T-helper 22 cell (primary cell): ENCODE measurements around the gene AGFG2.

ENCODE experiments used
- DNase-seq: peaks from one replicate; pipeline ENCODE4 v3.0.0-alpha.2; 2020; ENCODE audit warnings: low read depth

The AGFG2 gene

DNA sequence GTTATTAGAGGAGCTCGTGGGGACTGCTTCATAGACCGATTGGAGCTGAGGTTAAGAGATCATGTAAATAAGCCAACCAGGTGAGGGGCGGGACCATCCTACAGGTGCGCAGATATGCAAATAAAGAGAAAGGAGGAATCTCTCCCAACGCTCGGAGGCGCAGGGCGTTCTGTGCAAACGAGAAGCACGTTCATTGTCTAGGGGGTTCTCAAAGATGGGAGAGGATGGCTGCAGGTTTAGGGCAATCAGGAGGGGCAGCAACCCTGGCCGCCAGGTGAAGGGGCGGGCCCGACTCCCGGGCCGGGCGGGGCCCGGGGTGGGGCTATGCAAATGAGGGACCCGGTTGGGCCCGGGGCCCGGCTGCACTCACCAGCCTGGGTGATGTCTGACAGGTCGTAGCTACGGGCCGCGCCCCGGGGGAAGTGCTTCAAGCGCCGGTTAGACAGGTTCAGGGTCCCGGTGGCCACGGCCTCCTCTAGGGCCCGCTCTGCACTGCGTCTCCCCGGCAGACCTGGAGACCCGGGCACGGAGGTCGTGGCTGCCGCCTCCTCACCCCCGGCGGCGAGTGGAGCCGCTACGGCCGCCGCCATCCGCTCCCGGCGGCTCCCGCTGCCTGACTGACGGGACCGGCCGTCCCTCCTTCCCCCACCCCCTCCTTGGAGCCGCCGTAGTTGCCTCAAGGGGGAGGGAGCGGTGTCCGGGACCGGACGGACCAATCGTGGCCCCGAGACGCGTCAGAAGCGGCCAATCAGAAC, 46.7 kb downstream of the AGFG2 start, which contains the start of gene LRCH4:
Gene LRCH4 (minus strand): TSS at position 619 of the 755 bp plus-strand sequence. CDS start 29 bp downstream, at position 590.
- peak; percentile 56 for DNase-seq

DNA sequence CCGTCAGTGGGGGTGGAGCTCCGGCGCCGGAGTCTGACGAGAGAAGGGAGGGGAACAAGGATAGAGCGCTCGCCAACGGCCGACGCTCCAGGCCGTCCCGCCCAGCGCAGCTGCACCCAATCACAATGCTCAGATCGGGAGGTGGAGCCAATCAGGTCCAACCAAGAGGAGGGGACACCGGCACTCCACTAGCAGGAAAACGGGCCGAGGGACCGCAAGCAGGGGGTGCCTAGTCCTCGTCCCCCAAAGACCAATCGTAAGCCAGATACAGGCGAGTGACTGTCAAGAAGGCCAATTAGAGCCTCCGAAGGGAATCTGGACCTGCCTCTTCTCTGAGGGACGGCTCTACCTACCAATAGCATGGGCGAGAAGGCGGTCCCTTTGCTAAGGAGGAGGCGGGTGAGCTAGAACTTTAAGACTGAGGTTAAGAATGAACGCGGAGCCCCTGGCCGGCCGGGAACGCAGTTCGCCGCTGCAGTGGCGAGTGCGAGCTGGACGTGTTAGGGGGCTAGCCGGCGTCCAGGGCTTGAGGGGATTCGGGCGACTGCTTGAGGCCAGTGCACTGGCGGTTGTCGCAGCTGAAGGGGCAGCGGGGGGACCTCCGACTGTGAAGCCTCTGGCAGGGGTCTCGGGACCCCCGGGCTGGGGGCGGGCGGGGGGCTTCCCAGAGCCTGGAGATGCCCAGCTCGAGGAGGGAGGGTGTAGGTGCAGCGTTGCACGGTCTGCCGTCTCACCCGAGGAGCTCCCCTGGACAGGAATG, 47.4 kb downstream of the AGFG2 start, which contains the start of gene FBXO24:
Gene FBXO24 (plus strand): TSS at position 63 of the 760 bp plus-strand sequence. CDS start 298 bp downstream, at position 361.
- peak; percentile 99 for DNase-seq

DNA sequence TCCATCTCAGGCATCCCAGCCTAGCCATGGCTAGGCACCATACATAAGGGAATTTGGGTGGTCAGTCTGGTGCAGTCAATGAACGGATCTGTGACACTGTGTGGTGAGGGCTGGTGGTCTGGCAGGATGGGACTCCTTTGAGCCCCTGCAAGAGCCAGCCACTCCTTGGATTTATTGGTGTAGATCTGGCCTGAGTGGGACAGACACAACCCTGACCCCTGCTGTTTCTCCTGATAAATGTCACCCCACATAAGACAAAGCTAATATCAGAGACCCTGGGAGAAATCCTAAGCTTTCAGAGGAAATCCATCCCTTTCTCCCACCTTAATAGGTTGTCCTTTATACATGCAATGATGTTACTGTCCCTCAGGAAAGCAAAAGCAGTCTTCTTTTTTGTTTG, 49.4 kb downstream of the AGFG2 start:
- DNase-seq: no peak

DNA sequence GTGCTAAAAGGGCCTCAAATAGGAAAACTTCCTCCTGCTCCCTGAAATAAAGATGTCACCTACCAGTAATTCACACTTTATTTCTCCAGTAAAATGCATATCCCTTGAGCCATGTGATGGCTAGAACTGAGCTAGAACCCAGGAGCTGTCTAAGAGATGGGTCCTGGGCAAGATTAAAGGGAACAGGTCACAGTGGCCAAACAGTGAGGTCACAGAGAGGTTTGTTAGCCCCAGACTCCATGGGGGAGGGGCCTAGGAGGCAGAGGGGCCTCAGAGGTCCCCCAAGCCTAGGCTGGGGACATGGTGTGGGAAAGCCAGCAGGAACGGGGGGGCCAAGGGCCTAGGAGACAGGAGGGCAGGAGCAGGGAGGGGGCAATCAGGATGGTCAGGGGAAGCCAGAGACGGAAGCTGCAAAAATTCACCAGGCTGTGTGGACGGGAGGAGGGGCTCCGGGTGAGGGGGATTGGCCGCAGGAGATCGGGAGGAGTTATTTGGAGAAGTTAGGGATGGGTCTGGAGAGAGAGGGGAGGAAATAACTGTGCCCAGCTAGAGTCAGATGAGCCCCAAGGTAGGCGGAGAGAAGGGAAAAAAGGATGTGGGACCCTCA, 50.4 kb downstream of the AGFG2 start:
- DNase-seq: no peak

DNA sequence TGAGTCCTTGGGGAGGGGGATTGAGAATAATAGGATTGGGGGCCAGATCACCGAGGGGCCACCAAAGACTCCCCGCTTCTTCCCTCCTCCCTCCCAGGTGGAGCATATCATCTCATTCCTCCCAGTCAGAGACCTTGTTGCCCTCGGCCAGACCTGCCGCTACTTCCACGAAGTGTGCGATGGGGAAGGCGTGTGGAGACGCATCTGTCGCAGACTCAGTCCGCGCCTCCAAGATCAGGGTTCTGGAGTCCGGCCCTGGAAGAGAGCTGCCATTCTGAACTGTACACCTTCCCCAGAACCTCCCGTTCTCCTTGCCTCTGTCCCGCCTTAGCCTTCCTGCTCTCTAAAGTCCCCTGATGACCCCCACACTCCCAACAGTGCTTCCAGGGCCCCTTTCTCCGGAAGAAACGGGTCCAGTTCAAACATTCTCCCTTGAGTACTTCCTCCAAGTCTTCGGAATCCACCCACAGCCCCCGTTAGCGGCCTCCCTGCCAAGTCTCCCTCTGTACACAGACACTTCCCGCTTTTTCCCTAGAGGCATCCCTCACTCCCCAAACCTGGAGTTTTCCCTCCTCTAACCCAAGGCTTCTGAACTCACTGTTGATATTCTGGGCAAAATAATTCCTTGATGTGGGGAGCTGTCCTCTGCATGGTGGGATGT, 51.2 kb downstream of the AGFG2 start:
- no peak for DNase-seq

GRCh38 chr7:100591596-100591995, 52.6 kb downstream of the AGFG2 start:
- no peak for DNase-seq

- DNase-seq: no peak
Observed at GRCh38 chr7:100595188-100595587, 56.2 kb downstream of the AGFG2 start.

- no peak for DNase-seq
Observed at GRCh38 chr7:100598425-100598824, 59.4 kb downstream of the AGFG2 start.

DNA sequence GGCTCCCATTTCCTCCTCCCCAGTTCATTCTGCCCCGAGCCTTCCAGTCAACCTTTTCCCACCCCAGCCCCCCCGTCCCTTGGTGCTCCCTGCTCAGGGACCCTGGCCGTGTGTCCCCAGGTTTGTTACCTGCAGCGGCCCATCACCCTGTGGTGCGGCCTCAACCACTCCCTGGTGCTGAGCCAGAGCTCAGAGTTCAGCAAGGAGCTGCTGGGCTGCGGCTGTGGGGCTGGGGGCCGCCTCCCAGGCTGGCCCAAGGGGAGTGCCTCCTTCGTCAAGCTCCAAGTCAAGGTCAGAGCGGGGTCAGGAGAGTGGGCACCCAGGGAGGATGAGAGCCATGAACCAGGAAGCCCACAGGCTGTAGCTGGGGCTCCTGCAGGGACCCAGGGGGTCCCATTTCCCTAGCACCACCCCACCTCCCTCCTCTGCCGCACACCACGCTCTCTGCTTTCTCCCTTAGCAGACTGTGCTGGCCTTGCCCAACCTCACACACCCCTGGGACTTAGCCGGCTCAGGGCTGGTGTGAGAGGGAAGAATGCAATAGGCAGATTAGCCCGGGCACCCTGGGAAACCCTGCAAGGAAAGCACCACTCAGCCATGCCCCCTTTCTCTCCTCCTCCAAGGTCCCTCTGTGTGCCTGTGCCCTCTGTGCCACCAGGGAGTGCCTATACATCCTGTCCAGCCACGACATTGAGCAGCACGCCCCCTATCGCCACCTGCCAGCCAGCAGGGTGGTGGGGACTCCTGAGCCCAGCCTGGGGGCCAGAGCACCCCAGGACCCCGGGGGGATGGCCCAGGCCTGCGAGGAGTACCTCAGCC, 61.1 kb downstream of the AGFG2 start:
- no peak for DNase-seq

- DNase-seq: no peak
Observed at GRCh38 chr7:100600730-100601038, 61.7 kb downstream of the AGFG2 start.

- no peak for DNase-seq
Observed at GRCh38 chr7:100602889-100603725, 64.1 kb downstream of the AGFG2 start.

DNA sequence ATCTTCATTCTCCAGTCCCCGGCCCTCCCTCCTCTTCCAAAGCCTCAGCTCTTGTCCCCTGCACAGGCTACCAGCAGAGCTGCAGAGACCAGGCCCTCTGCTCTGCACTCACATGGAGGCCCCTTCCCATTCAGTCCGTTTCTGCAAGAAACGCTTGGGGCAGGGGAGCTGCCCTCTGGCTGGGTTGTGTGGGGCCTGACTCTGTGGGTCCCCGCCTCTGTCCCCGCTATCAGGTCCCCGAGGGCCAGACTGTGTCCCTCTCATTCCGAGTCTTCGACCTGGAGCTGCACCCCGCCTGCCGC, 64.7 kb downstream of the AGFG2 start:
- DNase-seq: no peak

- DNase-seq: peak; percentile 75
Observed at GRCh38 chr7:100604028-100604975, 65.3 kb downstream of the AGFG2 start.

DNA sequence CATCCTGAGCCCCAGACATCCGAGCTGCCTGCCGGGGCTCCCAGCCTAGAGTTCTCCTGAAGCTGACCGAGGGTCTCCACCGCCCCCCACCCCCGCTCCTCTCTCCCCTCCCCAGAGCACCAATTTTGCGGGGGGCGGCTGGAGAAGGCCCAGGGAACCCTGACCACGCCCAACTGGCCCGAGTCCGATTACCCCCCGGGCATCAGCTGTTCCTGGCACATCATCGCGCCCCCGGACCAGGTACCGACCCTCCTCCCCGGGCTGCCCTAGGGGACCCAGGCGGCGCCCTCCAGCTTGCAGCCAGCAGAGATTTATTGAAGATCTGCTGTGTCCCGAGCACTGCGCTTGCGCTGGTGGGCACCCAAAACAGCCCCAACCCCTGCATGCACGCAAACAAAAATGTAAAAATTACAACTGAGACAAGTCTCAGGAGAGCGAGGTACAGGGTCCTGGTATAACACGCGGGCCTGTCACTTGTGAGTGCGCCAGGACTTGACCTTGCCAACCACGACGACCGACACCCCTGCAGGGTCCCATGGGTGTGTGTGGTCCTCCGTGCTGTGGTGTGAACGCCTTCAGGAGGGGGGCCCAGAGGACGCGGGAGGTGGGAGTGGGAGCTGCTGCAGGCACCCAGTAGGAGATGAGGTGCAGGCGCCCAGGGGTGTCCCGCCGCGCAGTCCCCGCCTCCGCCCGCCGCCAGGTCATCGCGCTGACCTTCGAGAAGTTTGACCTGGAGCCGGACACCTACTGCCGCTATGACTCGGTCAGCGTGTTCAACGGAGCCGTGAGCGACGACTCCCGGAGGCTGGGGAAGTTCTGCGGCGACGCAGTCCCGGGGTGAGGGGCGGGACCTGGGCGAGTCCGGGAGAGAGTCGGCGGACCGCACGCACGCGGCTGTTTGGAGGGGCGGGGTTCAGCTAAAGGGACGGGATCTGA, 66.2 kb downstream of the AGFG2 start:
- DNase-seq: no peak

DNA sequence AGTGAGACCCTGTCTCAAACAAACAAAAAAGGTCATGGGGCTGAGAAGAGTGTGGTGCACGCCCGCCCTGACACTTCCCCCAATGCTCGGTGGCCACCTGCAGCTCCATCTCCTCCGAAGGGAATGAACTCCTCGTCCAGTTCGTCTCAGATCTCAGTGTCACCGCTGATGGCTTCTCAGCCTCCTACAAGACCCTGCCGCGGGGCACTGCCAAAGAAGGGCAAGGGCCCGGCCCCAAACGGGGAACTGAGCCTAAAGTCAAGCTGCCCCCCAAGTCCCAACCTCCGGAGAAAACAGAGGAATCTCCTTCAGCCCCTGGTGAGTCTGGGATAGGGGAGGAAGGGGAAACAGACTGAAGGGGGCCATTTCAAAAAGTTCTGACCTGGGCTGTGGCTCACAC, 67.3 kb downstream of the AGFG2 start:
- DNase-seq: no peak

DNA sequence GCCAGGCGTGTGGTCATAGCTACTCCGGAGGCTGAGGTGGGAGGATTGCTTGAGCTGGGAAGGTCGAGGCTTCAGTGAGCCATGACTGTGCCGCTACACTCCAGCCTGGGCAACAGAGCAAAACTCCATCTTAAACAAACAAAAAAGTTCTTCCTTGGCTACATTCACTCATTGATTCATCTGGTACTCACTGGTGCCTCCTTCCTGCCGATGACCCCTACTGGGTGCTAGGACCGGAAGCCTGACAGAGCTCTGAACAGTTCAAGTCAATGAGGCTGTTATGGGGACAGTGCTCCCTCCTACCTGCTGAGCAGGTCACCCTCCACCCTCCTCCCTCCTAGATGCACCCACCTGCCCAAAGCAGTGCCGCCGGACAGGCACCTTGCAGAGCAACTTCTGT, 68.1 kb downstream of the AGFG2 start:
- no peak for DNase-seq

DNA sequence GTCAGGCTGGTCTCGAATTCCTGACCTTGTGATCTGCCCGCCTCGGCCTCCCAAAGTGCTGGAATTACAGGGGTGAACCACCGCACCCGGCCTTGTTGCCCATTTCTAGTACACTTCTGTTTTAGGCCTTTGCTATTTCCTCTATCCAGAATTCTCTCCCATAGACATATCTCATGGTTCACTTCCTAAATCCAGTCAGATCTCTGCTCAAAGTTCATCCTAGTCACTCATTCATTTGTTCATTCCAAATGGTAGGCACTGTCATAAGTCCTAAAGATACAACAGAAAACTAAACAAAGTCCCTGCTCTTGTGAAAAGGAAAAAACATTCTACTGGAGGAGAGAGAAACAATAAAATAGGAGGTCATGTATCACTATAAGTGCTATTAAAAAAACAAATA, 71.0 kb downstream of the AGFG2 start:
- no peak for DNase-seq

GRCh38 chr7:100611983-100612729, 73.2 kb downstream of the AGFG2 start, which contains the start of gene MOSPD3:
MOSPD3 (plus strand) TSS chr7:100612540; CDS start chr7:100612792, 252 bp downstream.
- DNase-seq: peak; percentile 94
